Endothelial cell of umbilical vein (primary cell): ENCODE measurements around the gene PFDN6. TPM values are rescaled to one million over a fixed set of nuclear protein-coding genes. Genes with fewer than 3 reads are reported as not detected.
A peak's percentile ranks its signal among the peaks of the same experiment; 100 is the strongest.

Experiments
- BruUV-seq: library from RNA; stranded (reverse); fragments of 400-500 nt; replicated peaks from 2 replicates; lab custom pipeline; 2021; lab: Mats Ljungman, UMichigan
- CTCF ChIA-PET: fragments of 300-600, 350-600 bp; sonication (Branson Sonifier 250); formaldehyde crosslinking; loops from one replicate; lab custom pipeline; 2021; ENCODE audit warnings: antibody characterized with exemption, inconsistent platforms; lab: Charles Lee
- POLR2A ChIA-PET: fragments of 300-600, 350-600 bp; sonication (Branson Sonifier 250); formaldehyde crosslinking; loops from one replicate; lab custom pipeline; 2021; ENCODE audit warnings: antibody characterized with exemption, inconsistent platforms; lab: Charles Lee
- DNase-seq: peaks from one replicate; pipeline ENCODE4 v3.0.0-alpha.2; 2011; ENCODE audit warnings: low read depth, low spot score
- FAIRE-seq: peaks from 2 replicates; lab custom pipeline; 2011; peaks lifted over from hg19 to GRCh38; lab: Jason Lieb, UNC
- H2AFZ ChIP-seq: 2 replicates; pipeline ENCODE4 v1.6.0; 2012; ENCODE audit warnings: low read depth, low read length, control low read depth, inconsistent platforms
- H3K27ac ChIP-seq: 2 replicates; pipeline ENCODE4 v1.5.1; 2011; ENCODE audit warnings: low read depth, mild to moderate bottlenecking, control low read depth, low read length, moderate library complexity; ENCODE audit not compliant: insufficient read depth
- H3K27me3 ChIP-seq, 2 experiments: 2 replicates each; pipeline versions ENCODE4 v1.6.0 to v1.6.1; 2011; ENCODE audit warnings: low read length in 2 of 2, mixed read lengths in 1 of 2; ENCODE audit not compliant: control insufficient read depth in 2 of 2, insufficient read depth in 2 of 2
- H3K36me3 ChIP-seq, 2 experiments: 2 replicates in 1 of 2; 3 replicates in 1 of 2; pipeline ENCODE4 v1.5.1; 2011; ENCODE audit warnings: low read length in 2 of 2, mild to moderate bottlenecking in 1 of 2, moderate library complexity in 1 of 2; ENCODE audit not compliant: control insufficient read depth in 2 of 2, insufficient read depth in 2 of 2; ENCODE audit errors: extremely low read depth in 1 of 2
- H3K4me1 ChIP-seq: 3 replicates; pipeline ENCODE4 v1.5.1; 2011; ENCODE audit warnings: mild to moderate bottlenecking, low read length; ENCODE audit not compliant: control insufficient read depth, insufficient read depth; ENCODE audit errors: extremely low read depth
- H3K4me2 ChIP-seq: 2 replicates; pipeline ENCODE4 v1.6.1; 2011; ENCODE audit warnings: low read length, control low read depth, mixed read lengths; ENCODE audit not compliant: insufficient read depth
- H3K4me3 ChIP-seq, 3 experiments: fragments of 200-600 bp in 1 of 3; sonication (generic), shearing (Covaris generic) in 1 of 3; replicated peaks in 1 of 3; 2 replicates each; pipeline ENCODE4 v1.5.1; 2011 to 2016; ENCODE audit warnings: control low read depth in 3 of 3, low read length in 3 of 3, mild to moderate bottlenecking in 2 of 3, inconsistent platforms in 1 of 3, low read depth in 1 of 3, moderate library complexity in 1 of 3; ENCODE audit not compliant: insufficient read depth in 1 of 3
- H3K79me2 ChIP-seq: 2 replicates; pipeline ENCODE4 v1.6.0; 2012; ENCODE audit warnings: low read length, inconsistent platforms; ENCODE audit not compliant: control insufficient read depth, insufficient read depth
- H3K9ac ChIP-seq: replicated peaks from 2 replicates; pipeline ENCODE3; 2011; ENCODE audit warnings: low read length, control low read depth; ENCODE audit not compliant: insufficient read depth; ENCODE audit errors: extremely low read depth
- H3K9me1 ChIP-seq: replicated peaks from 3 replicates; pipeline ENCODE4 v1.6.0; 2011; ENCODE audit warnings: mild to moderate bottlenecking, low read length; ENCODE audit not compliant: control insufficient read depth, insufficient read depth; ENCODE audit errors: extremely low read depth
- H3K9me3 ChIP-seq: replicated peaks from 2 replicates; pipeline ENCODE4 v1.5.1; 2012; ENCODE audit warnings: low read length, inconsistent platforms; ENCODE audit not compliant: control insufficient read depth, insufficient read depth
- H4K20me1 ChIP-seq: replicated peaks from 2 replicates; pipeline ENCODE3; 2011; ENCODE audit warnings: mild to moderate bottlenecking, low read length; ENCODE audit not compliant: control insufficient read depth, insufficient read depth; ENCODE audit errors: extremely low read depth
- CTCF ChIP-seq, 2 donors: IDR thresholded peaks; 1 replicate in 1 of 2; 2 replicates in 1 of 2; pipeline ENCODE4 v1.5.1; 2011; ENCODE audit warnings: low read length in 2 of 2, mild to moderate bottlenecking in 2 of 2, moderate library complexity in 2 of 2, control low read depth in 1 of 2, inconsistent platforms in 1 of 2, low read depth in 1 of 2; ENCODE audit not compliant: insufficient read depth in 1 of 2; ENCODE audit errors: extremely low read depth in 1 of 2
- EZH2 ChIP-seq: IDR thresholded peaks from 2 replicates; pipeline ENCODE4 v1.6.1; 2012; ENCODE audit warnings: borderline replicate concordance, low read depth, mild to moderate bottlenecking, moderate library complexity, low read length, inconsistent platforms; ENCODE audit not compliant: severe bottlenecking
- FOS ChIP-seq: IDR thresholded peaks from 2 replicates; pipeline ENCODE4 v1.6.1; 2011; ENCODE audit warnings: mild to moderate bottlenecking, low read length, moderate library complexity, borderline replicate concordance; ENCODE audit not compliant: insufficient read depth
- GATA2 ChIP-seq: IDR thresholded peaks from 2 replicates; pipeline ENCODE4 v1.7.0; 2011; ENCODE audit warnings: low read depth, mild to moderate bottlenecking, moderate library complexity, mixed read lengths, low read length; ENCODE audit not compliant: insufficient read length, insufficient read depth
- JUN ChIP-seq: IDR thresholded peaks from 2 replicates; pipeline ENCODE4 v1.6.1; 2011; ENCODE audit warnings: borderline replicate concordance, low read depth; ENCODE audit not compliant: insufficient read length, insufficient read depth
- MAX ChIP-seq: IDR thresholded peaks from 2 replicates; pipeline ENCODE4 v1.6.1; 2011; ENCODE audit not compliant: insufficient read depth, insufficient read length
- MYC ChIP-seq: IDR thresholded peaks from one replicate; pipeline ENCODE4 v1.6.1; 2011; ENCODE audit warnings: mild to moderate bottlenecking, low read depth, low read length
- POLR2A ChIP-seq: IDR thresholded peaks from 2 replicates; pipeline ENCODE4 v1.6.1; 2012; ENCODE audit warnings: low read depth, mild to moderate bottlenecking, control low read depth, low read length
- POLR2AphosphoS5 ChIP-seq: IDR thresholded peaks from 2 replicates; pipeline ENCODE4 v1.6.1; 2012; ENCODE audit warnings: low read depth, mild to moderate bottlenecking, control low read depth, low read length, moderate library complexity; ENCODE audit not compliant: insufficient read depth
- dilution Hi-C: fragments of 300-500 bp; cut with MboI; formaldehyde crosslinking; loops from one replicate; pipeline ENCODE4 v1.15.0; 2019; ENCODE audit warnings: low sequenced_read_pairs; ENCODE audit not compliant: extremely low pct_ligation_motif_present
- intact Hi-C: fragments of 100-400 bp; cut with micrococcal nuclease; formaldehyde crosslinking; loops from one replicate; pipeline ENCODE4 v1.10.0; 2022
- polyA plus RNA-seq, 4 experiments: library from polyadenylated mRNA; depleted of rRNA in 3 of 4; stranded (reverse) in 3 of 4; unstranded in 1 of 4; fragments of >200 nt; gene quantifications; 2 replicates each; pipeline versions ENCODE4 v1.2.1 to v1.2.3, GENCODE V29; 2011 to 2012; ENCODE audit warnings: missing spikeins in 1 of 4
- total RNA-seq: library from RNA; stranded (reverse); gene quantifications from 2 replicates; pipeline ENCODE4 v1.2.3, GENCODE V29; 2021

The PFDN6 gene
- total and polyA plus RNA-seq, 2 donors (not counting 3 experiments of a cell fraction or from before 2014, with no cell fraction given) = 31.0 to 63.5 TPM

GRCh38 chr6:33319939-33320314, 30.5 kb downstream of the PFDN6 start:
- no peaks in the 10 kb centered on the region for H3K27me3 ChIP-seq
- ChIA-PET CTCF (no interaction called here), POLR2A (interaction anchor here (0.6 to 1.0 kb wide), 2 partner anchors 48 to 1102 kb away, joined by 3 read pairs; partner anchors contain the start of genes RPS18 and VPS52)
- no peak overlapping the region for H3K4me3 ChIP-seq
- H3K79me2 ChIP-seq = peaks cover 37% of the 10 kb centered on the region
- dilution Hi-C loops = no loop called here
- no peak for DNase-seq
- H3K9me1 ChIP-seq = no peaks in the 10 kb centered on the region
- TF ChIP-seq POLR2AphosphoS5 (no peak), FOS (no peak), GATA2 (no peak), MAX (no peak), POLR2A (no peak), CTCF (IDR thresholded peaks at IDR 0.05; ENCODE audit: extremely low read depth in 1 of 2, insufficient read depth in 1 of 2, low read depth in 1 of 2, low read length in 2 of 2) (no peak), JUN (no peak), EZH2 (no peak), MYC (no peak)
- H3K9ac ChIP-seq = peak overlapping the region; percentile 4
- H3K27ac ChIP-seq = peak overlapping the region; percentile 76
- no peaks in the 10 kb centered on the region for H3K9me3 ChIP-seq
- no peaks in the 10 kb centered on the region for H4K20me1 ChIP-seq
- H3K36me3 ChIP-seq = peaks cover 5 to 22% of the 10 kb centered on the region in 2 experiments
- H3K4me1 ChIP-seq = peaks cover 54% of the 10 kb centered on the region
- FAIRE-seq = no peak
- H3K4me2 ChIP-seq = peak overlapping the region; percentile 15
- no peak overlapping the region for H2AFZ ChIP-seq
- intact Hi-C loops = loop anchor here (10.0 kb wide), 1 partner anchor 255 kb away; no protein-coding TSS in a partner anchor
- BruUV-seq = no TSS peak
